KG1 (cell line): ENCODE measurements around the gene KRT32.
"Not testable (repeated sequence)": the region's sequence is repeated elsewhere in the genome, so short reads cannot be mapped to it uniquely, and the experiment has no call there.

Experiments used
- DNase-seq: peaks from one replicate; lab custom pipeline; 2025; lab: John Stamatoyannopoulos, UW

Gene KRT32

GRCh38 chr17:41464173-41464572 is 3.0 kb downstream of the KRT32 start:
- no peak for DNase-seq

- DNase-seq = no peak
Observed at GRCh38 chr17:41463746-41464145, 3.4 kb downstream of the KRT32 start.

GRCh38 chr17:41462705-41463104 is 4.5 kb downstream of the KRT32 start:
- DNase-seq = no peak

- DNase-seq = no peak
Observed at GRCh38 chr17:41457676-41458075, 9.5 kb downstream of the KRT32 start.

- DNase-seq = no peak
Observed at GRCh38 chr17:41456204-41456603, 11.0 kb downstream of the KRT32 start.

- DNase-seq = no peak
Observed at GRCh38 chr17:41455236-41455635, 11.9 kb downstream of the KRT32 start.

GRCh38 chr17:41453066-41453465 is 14.1 kb downstream of the KRT32 start:
- DNase-seq = no peak

GRCh38 chr17:41452281-41452680 is 14.9 kb downstream of the KRT32 start:
- DNase-seq = no peak

GRCh38 chr17:41451154-41451728 is 15.9 kb downstream of the KRT32 start:
- no peak for DNase-seq

- DNase-seq = no peak
Observed at GRCh38 chr17:41449008-41449407, 18.2 kb downstream of the KRT32 start.

- no peak for DNase-seq
Observed at GRCh38 chr17:41448506-41448905, 18.7 kb downstream of the KRT32 start.

- no peak for DNase-seq
Observed at GRCh38 chr17:41446806-41447205, 20.4 kb downstream of the KRT32 start.

GRCh38 chr17:41444640-41445039 is 22.5 kb downstream of the KRT32 start:
- no peak for DNase-seq

GRCh38 chr17:41444186-41444585 is 23.0 kb downstream of the KRT32 start:
- no peak for DNase-seq

- DNase-seq = no peak
Observed at GRCh38 chr17:41442739-41443138, 24.4 kb downstream of the KRT32 start.

GRCh38 chr17:41440531-41441033 is 26.6 kb downstream of the KRT32 start, which contains the start of gene KRT38:
TSS of gene KRT38 (minus strand) at chr17:41440983. CDS start at chr17:41440921, 62 bp downstream.
- no peak for DNase-seq

- DNase-seq = no peak
Observed at GRCh38 chr17:41439375-41439774, 27.8 kb downstream of the KRT32 start.

GRCh38 chr17:41437769-41438168 is 29.4 kb downstream of the KRT32 start:
- no peak for DNase-seq

- no peak for DNase-seq
Observed at GRCh38 chr17:41437254-41437653, 29.9 kb downstream of the KRT32 start.

- DNase-seq = no peak
Observed at GRCh38 chr17:41434415-41434814, 32.8 kb downstream of the KRT32 start.

- no peak for DNase-seq
Observed at GRCh38 chr17:41434005-41434404, 33.2 kb downstream of the KRT32 start.

GRCh38 chr17:41433586-41433985 is 33.6 kb downstream of the KRT32 start:
- no peak for DNase-seq

- not testable (repeated sequence) for DNase-seq
Observed at GRCh38 chr17:41430376-41430775, 36.8 kb downstream of the KRT32 start.

- DNase-seq = no peak
Observed at GRCh38 chr17:41429667-41430066, 37.5 kb downstream of the KRT32 start.
